ENCODE measurements around the gene OR13J1. TPM values are rescaled to one million over a fixed set of nuclear protein-coding genes. Genes with fewer than 3 reads are reported as not detected.

Gene OR13J1
- total and polyA plus RNA-seq, 2 experiments from 2014 or later, result 0.15 TPM; not detected in 1

DNA sequence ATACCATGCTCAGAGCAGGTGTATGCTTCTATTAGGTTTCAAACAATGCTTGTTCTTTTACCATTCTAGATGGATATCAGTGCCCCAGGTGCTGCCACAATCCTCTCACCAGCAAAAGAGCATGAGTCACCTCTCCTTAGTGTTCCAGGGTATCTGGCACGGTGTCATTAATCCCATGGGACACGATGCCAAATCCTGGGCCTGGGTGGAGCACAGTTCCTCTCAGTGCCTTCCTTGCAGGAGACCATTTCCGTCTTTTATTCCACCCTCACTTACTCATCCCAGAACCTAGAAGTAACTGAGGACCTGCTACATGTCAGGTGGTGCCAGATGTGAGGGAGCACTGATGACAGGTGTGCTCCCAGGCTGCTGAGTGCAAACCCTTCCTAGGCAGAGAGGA is 1.3 kb upstream of the OR13J1 start:
- peaks cover 11% of the 10 kb centered on the region for H3K9me3 Mint-ChIP-seq
- H3K4me1 ChIP-seq (ENCODE audit: insufficient read depth), result peaks cover 7% of the 10 kb centered on the region; the same call in 1 of the 2 replicates
- TF ChIP-seq, protein P1, sequence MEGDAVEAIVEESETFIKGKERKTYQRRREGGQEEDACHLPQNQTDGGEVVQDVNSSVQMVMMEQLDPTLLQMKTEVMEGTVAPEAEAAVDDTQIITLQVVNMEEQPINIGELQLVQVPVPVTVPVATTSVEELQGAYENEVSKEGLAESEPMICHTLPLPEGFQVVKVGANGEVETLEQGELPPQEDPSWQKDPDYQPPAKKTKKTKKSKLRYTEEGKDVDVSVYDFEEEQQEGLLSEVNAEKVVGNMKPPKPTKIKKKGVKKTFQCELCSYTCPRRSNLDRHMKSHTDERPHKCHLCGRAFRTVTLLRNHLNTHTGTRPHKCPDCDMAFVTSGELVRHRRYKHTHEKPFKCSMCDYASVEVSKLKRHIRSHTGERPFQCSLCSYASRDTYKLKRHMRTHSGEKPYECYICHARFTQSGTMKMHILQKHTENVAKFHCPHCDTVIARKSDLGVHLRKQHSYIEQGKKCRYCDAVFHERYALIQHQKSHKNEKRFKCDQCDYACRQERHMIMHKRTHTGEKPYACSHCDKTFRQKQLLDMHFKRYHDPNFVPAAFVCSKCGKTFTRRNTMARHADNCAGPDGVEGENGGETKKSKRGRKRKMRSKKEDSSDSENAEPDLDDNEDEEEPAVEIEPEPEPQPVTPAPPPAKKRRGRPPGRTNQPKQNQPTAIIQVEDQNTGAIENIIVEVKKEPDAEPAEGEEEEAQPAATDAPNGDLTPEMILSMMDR (conservative IDR thresholded peaks at IDR 0.05; ENCODE audit: low read depth in 2 of 2), result no peak
- TF ChIP-seq, protein P2, sequence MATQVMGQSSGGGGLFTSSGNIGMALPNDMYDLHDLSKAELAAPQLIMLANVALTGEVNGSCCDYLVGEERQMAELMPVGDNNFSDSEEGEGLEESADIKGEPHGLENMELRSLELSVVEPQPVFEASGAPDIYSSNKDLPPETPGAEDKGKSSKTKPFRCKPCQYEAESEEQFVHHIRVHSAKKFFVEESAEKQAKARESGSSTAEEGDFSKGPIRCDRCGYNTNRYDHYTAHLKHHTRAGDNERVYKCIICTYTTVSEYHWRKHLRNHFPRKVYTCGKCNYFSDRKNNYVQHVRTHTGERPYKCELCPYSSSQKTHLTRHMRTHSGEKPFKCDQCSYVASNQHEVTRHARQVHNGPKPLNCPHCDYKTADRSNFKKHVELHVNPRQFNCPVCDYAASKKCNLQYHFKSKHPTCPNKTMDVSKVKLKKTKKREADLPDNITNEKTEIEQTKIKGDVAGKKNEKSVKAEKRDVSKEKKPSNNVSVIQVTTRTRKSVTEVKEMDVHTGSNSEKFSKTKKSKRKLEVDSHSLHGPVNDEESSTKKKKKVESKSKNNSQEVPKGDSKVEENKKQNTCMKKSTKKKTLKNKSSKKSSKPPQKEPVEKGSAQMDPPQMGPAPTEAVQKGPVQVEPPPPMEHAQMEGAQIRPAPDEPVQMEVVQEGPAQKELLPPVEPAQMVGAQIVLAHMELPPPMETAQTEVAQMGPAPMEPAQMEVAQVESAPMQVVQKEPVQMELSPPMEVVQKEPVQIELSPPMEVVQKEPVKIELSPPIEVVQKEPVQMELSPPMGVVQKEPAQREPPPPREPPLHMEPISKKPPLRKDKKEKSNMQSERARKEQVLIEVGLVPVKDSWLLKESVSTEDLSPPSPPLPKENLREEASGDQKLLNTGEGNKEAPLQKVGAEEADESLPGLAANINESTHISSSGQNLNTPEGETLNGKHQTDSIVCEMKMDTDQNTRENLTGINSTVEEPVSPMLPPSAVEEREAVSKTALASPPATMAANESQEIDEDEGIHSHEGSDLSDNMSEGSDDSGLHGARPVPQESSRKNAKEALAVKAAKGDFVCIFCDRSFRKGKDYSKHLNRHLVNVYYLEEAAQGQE (IDR thresholded peaks at IDR 0.05; ENCODE audit: unreplicated experiment), result no peak
- TF ChIP-seq NANOG (IDR thresholded peaks at IDR 0.05; ENCODE audit: borderline replicate concordance) (no peak), JUNB (IDR thresholded peaks at IDR 0.05; ENCODE audit: unreplicated experiment) (no peak), CREB1 (CRISPR knock-in tag; IDR thresholded peaks at IDR 0.05; ENCODE audit: low read depth) (no peak), ZNF114 (CRISPR knock-in tag; IDR thresholded peaks at IDR 0.05) (no peak), POLR2AphosphoS5 (IDR thresholded peaks at IDR 0.05; ENCODE audit: low read depth) (no peak), STAT1 (IDR thresholded peaks at IDR 0.05; ENCODE audit: unreplicated experiment) (no peak), EZH2phosphoT487 (IDR thresholded peaks at IDR 0.05; ENCODE audit: unreplicated experiment) (no peak), EZH2 (IDR thresholded peaks at IDR 0.05; ENCODE audit: low read depth, unreplicated experiment) (no peak), ZNF331 (CRISPR knock-in tag; IDR thresholded peaks at IDR 0.05; ENCODE audit: low read depth) (no peak)
- TF ChIP-seq, protein P3, sequence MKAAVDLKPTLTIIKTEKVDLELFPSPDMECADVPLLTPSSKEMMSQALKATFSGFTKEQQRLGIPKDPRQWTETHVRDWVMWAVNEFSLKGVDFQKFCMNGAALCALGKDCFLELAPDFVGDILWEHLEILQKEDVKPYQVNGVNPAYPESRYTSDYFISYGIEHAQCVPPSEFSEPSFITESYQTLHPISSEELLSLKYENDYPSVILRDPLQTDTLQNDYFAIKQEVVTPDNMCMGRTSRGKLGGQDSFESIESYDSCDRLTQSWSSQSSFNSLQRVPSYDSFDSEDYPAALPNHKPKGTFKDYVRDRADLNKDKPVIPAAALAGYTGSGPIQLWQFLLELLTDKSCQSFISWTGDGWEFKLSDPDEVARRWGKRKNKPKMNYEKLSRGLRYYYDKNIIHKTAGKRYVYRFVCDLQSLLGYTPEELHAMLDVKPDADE (IDR thresholded peaks at IDR 0.05), result no peak
- TF ChIP-seq, protein P4, sequence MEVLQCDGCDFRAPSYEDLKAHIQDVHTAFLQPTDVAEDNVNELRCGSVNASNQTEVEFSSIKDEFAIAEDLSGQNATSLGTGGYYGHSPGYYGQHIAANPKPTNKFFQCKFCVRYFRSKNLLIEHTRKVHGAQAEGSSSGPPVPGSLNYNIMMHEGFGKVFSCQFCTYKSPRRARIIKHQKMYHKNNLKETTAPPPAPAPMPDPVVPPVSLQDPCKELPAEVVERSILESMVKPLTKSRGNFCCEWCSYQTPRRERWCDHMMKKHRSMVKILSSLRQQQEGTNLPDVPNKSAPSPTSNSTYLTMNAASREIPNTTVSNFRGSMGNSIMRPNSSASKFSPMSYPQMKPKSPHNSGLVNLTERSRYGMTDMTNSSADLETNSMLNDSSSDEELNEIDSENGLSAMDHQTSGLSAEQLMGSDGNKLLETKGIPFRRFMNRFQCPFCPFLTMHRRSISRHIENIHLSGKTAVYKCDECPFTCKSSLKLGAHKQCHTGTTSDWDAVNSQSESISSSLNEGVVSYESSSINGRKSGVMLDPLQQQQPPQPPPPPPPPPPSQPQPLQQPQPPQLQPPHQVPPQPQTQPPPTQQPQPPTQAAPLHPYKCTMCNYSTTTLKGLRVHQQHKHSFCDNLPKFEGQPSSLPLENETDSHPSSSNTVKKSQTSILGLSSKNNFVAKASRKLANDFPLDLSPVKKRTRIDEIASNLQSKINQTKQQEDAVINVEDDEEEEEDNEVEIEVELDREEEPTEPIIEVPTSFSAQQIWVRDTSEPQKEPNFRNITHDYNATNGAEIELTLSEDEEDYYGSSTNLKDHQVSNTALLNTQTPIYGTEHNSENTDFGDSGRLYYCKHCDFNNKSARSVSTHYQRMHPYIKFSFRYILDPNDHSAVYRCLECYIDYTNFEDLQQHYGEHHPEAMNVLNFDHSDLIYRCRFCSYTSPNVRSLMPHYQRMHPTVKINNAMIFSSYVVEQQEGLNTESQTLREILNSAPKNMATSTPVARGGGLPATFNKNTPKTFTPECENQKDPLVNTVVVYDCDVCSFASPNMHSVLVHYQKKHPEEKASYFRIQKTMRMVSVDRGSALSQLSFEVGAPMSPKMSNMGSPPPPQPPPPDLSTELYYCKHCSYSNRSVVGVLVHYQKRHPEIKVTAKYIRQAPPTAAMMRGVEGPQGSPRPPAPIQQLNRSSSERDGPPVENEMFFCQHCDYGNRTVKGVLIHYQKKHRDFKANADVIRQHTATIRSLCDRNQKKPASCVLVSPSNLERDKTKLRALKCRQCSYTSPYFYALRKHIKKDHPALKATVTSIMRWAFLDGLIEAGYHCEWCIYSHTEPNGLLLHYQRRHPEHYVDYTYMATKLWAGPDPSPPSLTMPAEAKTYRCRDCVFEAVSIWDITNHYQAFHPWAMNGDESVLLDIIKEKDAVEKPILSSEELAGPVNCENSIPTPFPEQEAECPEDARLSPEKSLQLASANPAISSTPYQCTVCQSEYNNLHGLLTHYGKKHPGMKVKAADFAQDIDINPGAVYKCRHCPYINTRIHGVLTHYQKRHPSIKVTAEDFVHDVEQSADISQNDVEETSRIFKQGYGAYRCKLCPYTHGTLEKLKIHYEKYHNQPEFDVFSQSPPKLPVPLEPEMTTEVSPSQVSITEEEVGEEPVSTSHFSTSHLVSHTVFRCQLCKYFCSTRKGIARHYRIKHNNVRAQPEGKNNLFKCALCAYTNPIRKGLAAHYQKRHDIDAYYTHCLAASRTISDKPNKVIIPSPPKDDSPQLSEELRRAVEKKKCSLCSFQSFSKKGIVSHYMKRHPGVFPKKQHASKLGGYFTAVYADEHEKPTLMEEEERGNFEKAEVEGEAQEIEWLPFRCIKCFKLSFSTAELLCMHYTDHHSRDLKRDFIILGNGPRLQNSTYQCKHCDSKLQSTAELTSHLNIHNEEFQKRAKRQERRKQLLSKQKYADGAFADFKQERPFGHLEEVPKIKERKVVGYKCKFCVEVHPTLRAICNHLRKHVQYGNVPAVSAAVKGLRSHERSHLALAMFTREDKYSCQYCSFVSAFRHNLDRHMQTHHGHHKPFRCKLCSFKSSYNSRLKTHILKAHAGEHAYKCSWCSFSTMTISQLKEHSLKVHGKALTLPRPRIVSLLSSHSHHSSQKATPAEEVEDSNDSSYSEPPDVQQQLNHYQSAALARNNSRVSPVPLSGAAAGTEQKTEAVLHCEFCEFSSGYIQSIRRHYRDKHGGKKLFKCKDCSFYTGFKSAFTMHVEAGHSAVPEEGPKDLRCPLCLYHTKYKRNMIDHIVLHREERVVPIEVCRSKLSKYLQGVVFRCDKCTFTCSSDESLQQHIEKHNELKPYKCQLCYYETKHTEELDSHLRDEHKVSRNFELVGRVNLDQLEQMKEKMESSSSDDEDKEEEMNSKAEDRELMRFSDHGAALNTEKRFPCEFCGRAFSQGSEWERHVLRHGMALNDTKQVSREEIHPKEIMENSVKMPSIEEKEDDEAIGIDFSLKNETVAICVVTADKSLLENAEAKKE (CRISPR knock-in tag; IDR thresholded peaks at IDR 0.05), result no peak
- H3K4me3 Mint-ChIP-seq, result no peak overlapping the region
- no peak overlapping the region for H3K27ac ChIP-seq (ENCODE audit: low read depth)
- H3K4me3 ChIP-seq, result no peak overlapping the region
- H3K4me2 ChIP-seq, result no peak overlapping the region
- no peak for DNase-seq (ENCODE audit: low spot score)
- no peaks in the 10 kb centered on the region for H3K36me3 ChIP-seq (ENCODE audit: insufficient read depth)
- no peaks in the 10 kb centered on the region for H4K20me1 ChIP-seq (replicated peaks; ENCODE audit: insufficient read depth)
- H3K36me3 Mint-ChIP-seq (ENCODE audit: low read depth), result peaks cover 7% of the 10 kb centered on the region; the same call in 1 of the 3 replicates
- no peaks in the 10 kb centered on the region for H3K27me3 ChIP-seq (ENCODE audit: insufficient read depth)
- peaks cover 16% of the 10 kb centered on the region for H3K4me1 Mint-ChIP-seq
- H2AFZ ChIP-seq, result no peak overlapping the region
- no peak for ATAC-seq
- H3K27ac Mint-ChIP-seq, result no peak overlapping the region
- peaks cover 5% of the 10 kb centered on the region for H3K9me2 ChIP-seq (ENCODE audit: insufficient read depth)
- H3F3A ChIP-seq (replicated peaks; ENCODE audit: low read depth), result no peaks in the 10 kb centered on the region
- peaks cover 12% of the 10 kb centered on the region for H3K27me3 Mint-ChIP-seq (ENCODE audit: insufficient read depth, low read depth, poor library complexity)
- no peaks in the 10 kb centered on the region for H3K79me2 ChIP-seq (replicated peaks; ENCODE audit: insufficient read depth)

Data from GM23338 (cell line).